Ecto neural progenitor cell (in vitro differentiated cells): Measurements from ENCODE around the gene TTLL11.

Experiments used
- DNase-seq: peaks from one replicate; pipeline ENCODE4 v3.0.0-alpha.2; 2018; ENCODE audit warnings: low spot score

The TTLL11 gene

DNA sequence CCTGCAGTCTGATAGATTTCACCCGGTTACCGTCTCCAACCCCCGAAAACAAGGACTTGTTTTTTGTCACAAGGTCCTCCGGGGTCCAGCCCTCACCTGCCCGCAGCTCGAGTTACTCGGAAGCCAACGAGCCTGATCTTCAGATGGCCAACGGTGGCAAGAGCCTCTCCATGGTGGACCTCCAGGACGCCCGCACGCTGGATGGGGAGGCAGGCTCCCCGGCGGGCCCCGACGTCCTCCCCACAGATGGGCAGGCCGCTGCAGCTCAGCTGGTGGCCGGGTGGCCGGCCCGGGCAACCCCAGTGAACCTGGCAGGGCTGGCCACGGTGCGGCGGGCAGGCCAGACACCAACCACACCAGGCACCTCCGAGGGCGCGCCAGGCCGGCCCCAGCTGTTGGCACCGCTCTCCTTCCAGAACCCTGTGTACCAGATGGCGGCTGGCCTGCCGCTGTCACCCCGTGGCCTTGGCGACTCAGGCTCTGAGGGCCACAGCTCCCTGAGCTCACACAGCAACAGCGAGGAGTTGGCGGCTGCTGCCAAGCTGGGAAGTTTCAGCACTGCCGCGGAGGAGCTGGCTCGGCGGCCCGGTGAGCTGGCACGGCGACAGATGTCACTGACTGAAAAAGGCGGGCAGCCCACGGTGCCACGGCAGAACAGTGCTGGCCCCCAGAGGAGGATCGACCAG, 320.4 kb downstream of the TTLL11 start:
- no peak for DNase-seq
